H1 (cell line): ENCODE data around the gene MRAP.

Experiments
- BRCA1 ChIP-seq: IDR thresholded peaks from 2 replicates; pipeline ENCODE4 v1.6.1; 2012; ENCODE audit warnings: low read depth, low read length, improper control_type of control experiment
- CHD2 ChIP-seq: IDR thresholded peaks from 2 replicates; pipeline ENCODE4 v1.6.1; 2012; ENCODE audit warnings: low read length, improper control_type of control experiment
- CTCF ChIP-seq, 3 experiments: IDR thresholded peaks; 1 replicate in 2 of 3; 2 replicates in 1 of 3; pipeline versions ENCODE4 v1.5.1 to v1.6.1; 2011; ENCODE audit warnings: low read length in 3 of 3, mild to moderate bottlenecking in 3 of 3, inconsistent platforms in 2 of 3, low read depth in 1 of 3, moderate library complexity in 1 of 3; ENCODE audit not compliant: insufficient read depth in 1 of 3; ENCODE audit errors: control extremely low read depth in 1 of 3
- EZH2 ChIP-seq: fragments of 200-600 bp; sonication (generic); IDR thresholded peaks from 2 replicates; pipeline ENCODE4 v1.7.1; 2012; ENCODE audit warnings: low read depth, mild to moderate bottlenecking, moderate library complexity, low read length, inconsistent platforms; ENCODE audit not compliant: severe bottlenecking
- JUN ChIP-seq: IDR thresholded peaks from 2 replicates; pipeline ENCODE4 v1.6.1; 2011; ENCODE audit warnings: low read depth, mild to moderate bottlenecking, improper control_type of control experiment, low read length
- POLR2A ChIP-seq, 2 experiments: IDR thresholded peaks; 1 replicate in 1 of 2; 2 replicates in 1 of 2; pipeline ENCODE4 v1.6.1; 2011; ENCODE audit warnings: low read depth in 2 of 2, low read length in 2 of 2, mild to moderate bottlenecking in 2 of 2; ENCODE audit errors: control extremely low read depth in 1 of 2
- POLR2AphosphoS5 ChIP-seq: IDR thresholded peaks from 2 replicates; pipeline ENCODE4 v1.6.1; 2011; ENCODE audit warnings: low read depth, low read length
- ZNF274 ChIP-seq: IDR thresholded peaks from 2 replicates; pipeline ENCODE4 v1.7.0; 2012; ENCODE audit warnings: low read length, borderline replicate concordance; ENCODE audit errors: extremely low read depth

GRCh38 chr21:32334980-32335531 is 36.4 kb downstream of the MRAP start:
- no peak for TF ChIP-seq CHD2
- no peak for TF ChIP-seq POLR2AphosphoS5
- no peak for TF ChIP-seq CTCF (IDR thresholded peaks at IDR 0.05; ENCODE audit: control extremely low read depth in 1 of 3, insufficient read depth in 1 of 3, low read depth in 1 of 3, low read length in 3 of 3)
- TF ChIP-seq EZH2, result no peak
- TF ChIP-seq POLR2A (IDR thresholded peaks at IDR 0.05; ENCODE audit: control extremely low read depth in 1 of 2, low read depth in 2 of 2, low read length in 2 of 2), result no peak
- no peak for TF ChIP-seq BRCA1
- no peak for TF ChIP-seq ZNF274
- TF ChIP-seq JUN, result no peak
